ENCODE measurements around the gene PIAS3.

Gene PIAS3

DNA sequence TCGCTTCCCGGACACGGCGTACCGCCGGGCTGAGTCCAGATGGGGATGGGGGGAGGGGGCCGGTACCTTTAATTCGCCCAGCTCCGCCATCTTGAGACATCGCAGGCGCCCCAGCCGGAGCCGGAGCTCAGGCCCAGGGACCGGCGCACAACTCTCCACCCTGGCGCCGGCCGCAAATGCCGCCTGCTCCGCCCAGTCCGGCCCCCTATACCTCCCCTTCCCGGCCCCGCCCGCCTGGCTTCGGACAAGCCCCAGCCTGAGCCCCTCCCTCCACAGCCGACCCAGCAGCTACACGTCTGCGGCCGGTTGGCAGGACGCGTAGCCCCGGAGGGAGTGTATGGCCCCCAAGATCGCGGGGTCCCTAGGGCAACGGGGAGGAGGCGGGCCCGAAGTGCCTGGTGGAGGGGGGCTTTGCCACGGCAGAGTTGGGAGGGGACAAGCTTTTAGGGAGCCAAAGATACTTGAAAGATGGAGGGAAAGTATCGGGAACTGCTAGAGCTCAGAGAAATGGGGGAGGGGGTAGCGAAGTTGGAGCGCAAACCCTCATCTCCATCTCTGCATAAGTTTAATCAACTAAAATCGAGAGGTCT, at the start of gene PIAS3:
Gene PIAS3 (minus strand): TSS at position 181 of the 590 bp plus-strand sequence. CDS start 91 bp downstream, at position 90.
- POLR2A ChIA-PET, result interaction anchor here (0.6 to 3.0 kb wide), 16 partner anchors 10 to 193 kb away, joined by 3 to 80 read pairs (median 5); partner anchors contain the start of genes ANKRD34A, ANKRD35, LIX1L and NUDT17
- DNase-seq (ENCODE audit: low read depth, low spot score), result peak; percentile 64
- TF ChIP-seq, protein P1, sequence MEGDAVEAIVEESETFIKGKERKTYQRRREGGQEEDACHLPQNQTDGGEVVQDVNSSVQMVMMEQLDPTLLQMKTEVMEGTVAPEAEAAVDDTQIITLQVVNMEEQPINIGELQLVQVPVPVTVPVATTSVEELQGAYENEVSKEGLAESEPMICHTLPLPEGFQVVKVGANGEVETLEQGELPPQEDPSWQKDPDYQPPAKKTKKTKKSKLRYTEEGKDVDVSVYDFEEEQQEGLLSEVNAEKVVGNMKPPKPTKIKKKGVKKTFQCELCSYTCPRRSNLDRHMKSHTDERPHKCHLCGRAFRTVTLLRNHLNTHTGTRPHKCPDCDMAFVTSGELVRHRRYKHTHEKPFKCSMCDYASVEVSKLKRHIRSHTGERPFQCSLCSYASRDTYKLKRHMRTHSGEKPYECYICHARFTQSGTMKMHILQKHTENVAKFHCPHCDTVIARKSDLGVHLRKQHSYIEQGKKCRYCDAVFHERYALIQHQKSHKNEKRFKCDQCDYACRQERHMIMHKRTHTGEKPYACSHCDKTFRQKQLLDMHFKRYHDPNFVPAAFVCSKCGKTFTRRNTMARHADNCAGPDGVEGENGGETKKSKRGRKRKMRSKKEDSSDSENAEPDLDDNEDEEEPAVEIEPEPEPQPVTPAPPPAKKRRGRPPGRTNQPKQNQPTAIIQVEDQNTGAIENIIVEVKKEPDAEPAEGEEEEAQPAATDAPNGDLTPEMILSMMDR (IDR thresholded peaks at IDR 0.05; ENCODE audit: insufficient read depth, low read length, missing control alignments), result no peak
- CTCF ChIA-PET, result interaction anchor here (0.9 to 10.1 kb wide), 18 partner anchors 12 to 158 kb away, joined by 3 to 220 read pairs (median 4); partner anchors contain the start of genes ANKRD35, ITGA10, NUDT17 and RBM8A
- peak within 1 kb of the TSS; percentile 92 for H3K4me3 ChIP-seq (ENCODE audit: low read depth, low read length)

DNA sequence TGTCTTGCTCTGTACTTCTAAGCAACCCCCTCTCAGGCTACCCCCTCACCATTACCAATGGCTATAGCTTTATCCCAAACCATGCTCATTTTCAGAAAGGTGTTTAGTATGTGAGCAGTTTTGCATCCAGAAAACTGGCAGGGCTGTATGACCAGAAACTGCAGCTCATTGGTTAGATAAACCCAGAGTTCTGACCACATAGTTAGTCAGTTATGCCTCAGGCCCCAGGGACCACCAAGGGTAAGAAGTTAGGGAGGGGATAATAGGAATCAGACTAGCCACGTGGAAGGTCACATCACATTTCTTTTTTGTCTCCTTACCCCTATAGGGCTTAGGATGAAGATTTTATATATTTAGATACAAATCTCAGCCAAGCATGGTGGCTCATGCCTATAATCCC, 49.8 kb upstream of the PIAS3 start:
- TF ChIP-seq, protein P1 (IDR thresholded peaks at IDR 0.05; ENCODE audit: insufficient read depth, low read length, missing control alignments), result no peak
- no peak overlapping the region for H3K4me3 ChIP-seq (ENCODE audit: low read depth, low read length)
- POLR2A ChIA-PET, result interaction anchor here (0.6 to 2.2 kb wide), 6 partner anchors 10 to 63 kb away, joined by 3 to 15 read pairs (median 4); partner anchors contain the start of gene NUDT17
- no peak for DNase-seq (ENCODE audit: low read depth, low spot score)
- CTCF ChIA-PET, result interaction anchor here (0.6 to 16.0 kb wide), 13 partner anchors 10 to 99 kb away, joined by 3 to 469 read pairs (median 6); partner anchors contain the start of genes ANKRD35, LIX1L, NUDT17 and PEX11B

DNA sequence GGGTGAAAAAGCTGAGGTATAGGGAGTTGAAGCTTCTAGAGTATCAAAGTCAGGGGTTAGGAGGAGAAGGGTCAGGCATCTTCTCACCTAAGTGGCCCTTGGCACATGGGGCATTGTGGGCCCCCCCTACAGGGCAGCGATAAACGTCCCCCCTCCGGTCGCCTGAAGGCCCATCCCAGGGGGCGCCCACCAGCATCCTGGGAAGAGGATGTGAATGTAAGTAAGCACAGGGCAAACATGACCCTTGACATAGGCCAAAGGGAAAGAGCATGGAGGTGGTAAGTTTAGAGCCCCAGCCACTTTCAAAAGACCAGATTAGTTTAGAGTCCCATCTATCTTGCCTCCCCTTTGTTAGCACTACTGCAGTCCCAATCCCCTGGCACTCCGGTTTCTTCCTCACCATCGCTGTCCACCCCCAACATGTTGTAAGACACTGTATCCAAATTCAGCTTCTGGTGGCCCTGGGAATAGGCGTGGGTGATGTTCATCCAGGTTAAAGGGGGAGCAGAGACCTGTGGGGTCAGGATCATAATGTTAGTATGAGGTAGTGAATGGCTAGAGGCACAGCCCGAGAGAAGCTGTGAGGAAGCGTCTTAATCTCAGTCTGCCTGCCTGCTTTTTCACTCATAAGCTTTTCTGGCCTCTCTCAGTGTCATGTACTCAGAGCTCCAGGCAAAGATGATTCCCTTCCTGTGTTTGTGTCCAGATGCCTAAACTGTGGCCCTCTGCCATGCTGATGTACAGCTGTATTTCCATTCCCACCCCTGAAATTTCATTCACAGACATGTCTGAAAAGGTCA, 48.3 kb upstream of the PIAS3 start:
- TF ChIP-seq, protein P1 (IDR thresholded peaks at IDR 0.05; ENCODE audit: insufficient read depth, low read length, missing control alignments), result no peak
- POLR2A ChIA-PET, result interaction anchor here (0.7 to 2.2 kb wide), 3 partner anchors 15 to 64 kb away, joined by 4 to 15 read pairs (median 4); partner anchors contain the start of gene NUDT17
- H3K4me3 ChIP-seq (ENCODE audit: low read depth, low read length), result no peak overlapping the region
- DNase-seq (ENCODE audit: low read depth, low spot score), result no peak
- CTCF ChIA-PET, result interaction anchor here (1.7 to 16.0 kb wide), 5 partner anchors 9 to 70 kb away, joined by 6 to 469 read pairs (median 114); partner anchors contain the start of genes ANKRD35 and NUDT17

DNA sequence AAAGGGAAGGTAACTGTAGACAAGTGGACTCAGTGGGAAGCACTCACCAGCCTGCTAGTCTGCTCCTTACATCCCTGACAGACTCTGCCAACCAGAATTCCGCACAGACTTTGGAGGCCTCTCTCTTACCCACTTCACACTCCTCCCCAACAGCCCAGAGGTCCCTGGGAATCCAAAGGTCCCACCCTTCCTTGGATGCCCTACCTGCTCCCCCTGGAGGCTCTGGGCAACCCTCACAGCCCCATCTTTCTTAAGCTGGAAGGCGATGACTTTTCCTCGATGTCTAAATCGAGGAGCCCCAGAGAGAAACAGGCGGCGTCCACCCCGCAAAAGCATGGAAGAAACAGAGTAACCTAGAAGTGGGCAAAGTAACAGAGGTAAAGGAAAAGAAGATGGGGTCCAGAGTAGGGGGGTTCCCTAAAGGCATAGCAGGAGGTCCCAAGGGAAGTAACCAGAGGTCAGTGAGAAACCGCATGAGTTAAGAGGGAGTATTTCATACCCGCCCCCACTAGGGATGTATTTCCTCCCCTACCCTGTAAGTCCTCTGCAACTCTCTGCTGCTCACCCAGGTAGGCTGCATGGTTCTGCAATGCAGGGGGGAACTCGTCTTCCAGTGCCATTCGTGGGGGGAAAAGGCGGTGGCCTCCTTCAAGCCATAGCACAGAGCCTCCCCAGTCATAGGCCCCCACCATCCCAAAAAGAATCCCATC, 42.6 kb upstream of the PIAS3 start:
- TF ChIP-seq, protein P1 (IDR thresholded peaks at IDR 0.05; ENCODE audit: insufficient read depth, low read length, missing control alignments), result no peak
- ChIA-PET CTCF (interaction anchor here (1.0 to 9.1 kb wide), 4 partner anchors 8 to 56 kb away, joined by 3 to 114 read pairs (median 10); partner anchors contain the start of genes ITGA10 and NUDT17), POLR2A (no interaction called here)
- H3K4me3 ChIP-seq (ENCODE audit: low read depth, low read length), result no peak overlapping the region
- no peak for DNase-seq (ENCODE audit: low read depth, low spot score)

DNA sequence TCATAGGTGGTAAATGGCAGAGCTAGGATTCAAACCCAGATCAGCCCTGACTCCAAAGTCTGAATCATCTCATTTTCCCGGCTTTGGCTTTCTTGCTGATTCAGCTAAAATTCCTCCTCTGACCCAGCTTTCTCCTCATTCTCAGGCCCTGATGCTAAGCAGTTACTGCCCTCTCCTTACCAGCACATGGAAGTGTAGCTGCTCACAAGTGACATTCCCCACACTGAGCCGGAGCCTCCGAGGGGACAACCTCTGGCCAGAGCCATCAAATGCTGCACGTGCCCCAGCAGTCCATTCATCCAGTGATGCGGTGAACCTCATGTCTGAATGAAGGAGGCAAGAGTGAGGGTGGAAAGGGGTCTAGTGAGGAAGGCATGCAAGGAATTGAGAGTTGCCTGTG, 39.9 kb upstream of the PIAS3 start:
- POLR2A ChIA-PET, result interaction anchor here (1.5 kb wide), 1 partner anchor 10 kb away, joined by 4 read pairs; no protein-coding TSS in a partner anchor
- DNase-seq (ENCODE audit: low read depth, low spot score), result no peak
- TF ChIP-seq, protein P1 (IDR thresholded peaks at IDR 0.05; ENCODE audit: insufficient read depth, low read length, missing control alignments), result no peak
- H3K4me3 ChIP-seq (ENCODE audit: low read depth, low read length), result no peak overlapping the region
- CTCF ChIA-PET, result interaction anchor here (9.1 kb wide), 1 partner anchor 10 kb away, joined by 114 read pairs; the partner anchor contains the start of gene ITGA10

Data from AG04449 (cell line).